Heart right ventricle (tissue), 16 donors: ENCODE results near the gene PURB. TPM values are rescaled to one million over a fixed set of nuclear protein-coding genes. Genes with fewer than 3 reads are reported as not detected.
"Not testable (repeated sequence)": the region's sequence is repeated elsewhere in the genome, so short reads cannot be mapped to it uniquely, and the experiment has no call there.

Experiments used
- ATAC-seq, 8 donors: fragments of 200-7000 bp; cut with Tn5 transposase; one replicate each; pipeline ENCODE4 v1.9.1; 2020; ENCODE audit warnings: mild to moderate bottlenecking in 8 of 8, moderate library complexity in 8 of 8, moderate number of reproducible peaks in 1 of 8
- DNase-seq, 2 donors: peaks; one replicate each; pipeline ENCODE4 v3.0.0-alpha.2; 2020
- H3K27ac ChIP-seq, 10 donors: fragments of 200-600 bp; sonication (generic) in 2 of 10; one replicate each; pipeline versions ENCODE4 v1.5.0 to v1.8.0; 2020 to 2022; ENCODE audit warnings: mild to moderate bottlenecking in 3 of 10
- H3K27me3 ChIP-seq, 7 donors: fragments of 200-600 bp; one replicate each; pipeline ENCODE4 v1.8.0; 2021 to 2022; ENCODE audit warnings: mild to moderate bottlenecking in 2 of 7
- H3K36me3 ChIP-seq, 9 donors: fragments of 200-600 bp; sonication (generic) in 1 of 9; one replicate each; pipeline versions ENCODE4 v1.5.0 to v1.8.0; 2020 to 2022; ENCODE audit warnings: mild to moderate bottlenecking in 2 of 9
- H3K4me1 ChIP-seq, 9 donors: fragments of 200-600 bp; sonication (generic) in 1 of 9; one replicate each; pipeline versions ENCODE4 v1.5.0 to v1.8.0; 2020 to 2022; ENCODE audit warnings: mild to moderate bottlenecking in 4 of 9
- H3K4me3 ChIP-seq, 10 donors: fragments of 200-600 bp; sonication (generic) in 2 of 10; one replicate each; pipeline versions ENCODE4 v1.5.0 to v1.8.0; 2020 to 2022; ENCODE audit warnings: mild to moderate bottlenecking in 7 of 10, moderate library complexity in 2 of 10
- H3K9me3 ChIP-seq, 11 donors: fragments of 200-600 bp in 10 of 11; sonication (generic) in 2 of 11; one replicate each; pipeline versions ENCODE4 v1.5.0 to v1.8.0; 2013 to 2022; ENCODE audit warnings: mild to moderate bottlenecking in 2 of 11, control low read depth in 1 of 11, moderate library complexity in 1 of 11
- WGBS, 2 donors: extraction: QIAGEN DNeasy Blood & Tissue Kit; methylation state at CpG; one replicate each; pipeline ENCODE4 v1.1.7; 2013; ENCODE audit warnings: inconsistent platforms in 1 of 2; 5-methylcytosine and 5-hydroxymethylcytosine counted together
- intact Hi-C, 10 donors: fragments of 100-400 bp; cut with DNase I; formaldehyde crosslinking; loops; one replicate each; pipeline versions ENCODE4 v1.11.1 to v1.14.2; 2022
- polyA plus RNA-seq, 2 donors: library from polyadenylated mRNA; stranded (reverse); fragments of 200-250 nt; gene quantifications; one replicate each; pipeline ENCODE4 v1.2.3, GENCODE V29; 2013
- total RNA-seq, 10 donors: library from RNA; stranded (reverse); fragmentation: NEBNext Ultra II Directional in 3 of 10; extraction: Animal tissue kit (Norgen Biotek cat#: 25700) in 3 of 10; gene quantifications; one replicate each; pipeline versions ENCODE4 v1.2.1 to v1.2.4, GENCODE V29; 2021 to 2023
- TF ChIP-seq, protein P1 (sequence below), 9 donors: fragments of 200-600 bp; sonication (generic) in 2 of 9; IDR thresholded peaks; one replicate each; pipeline versions ENCODE4 v1.5.0 to v1.8.0; 2021 to 2022; ENCODE audit warnings: antibody characterized with exemption in 9 of 9, mild to moderate bottlenecking in 5 of 9, moderate library complexity in 1 of 9
- donor health status: Arrhythmogenic right ventricular cardiomyopathy.
- donor health status: ischemic (EF 13 %, LVEDD 7.1; RV severe dilation, severe dysfunction).
- donor health status: healthy with polysubstance abuse.
- donor health status: DM: no; HTN: yes; CAD: no.
- donor health status: DM: no; HTN: no; CAD: no.
- donor health status: ischemic (EF 25% LVEDD 6.9; RV normal size, moderate dysfunction).
- donor health status: ischemic (EF 25% LVEDD 5.7; RV mildly dilated, moderate dysfunction).
- donor health status: healthy.
- donor health status: DM: yes; HTN: yes; CAD: no.
- donor health status: Ischemic cardiomyopathy.
- donor health status: ischemic (EF 35%, LVEDD 5.7; RV mildly dilated, moderate dysfunction).
- donor health status: nonischemic (EF 11% LVEDD 7.7; RV severe dilation, severe dysfunction).
- donor health status: DM: yes; HTN: yes; CAD: no.
- donor health status: PGD.
- donor health status: ischemic (EF 29% LVEDD 5.4; RV normal size, mild dysfunction).
- donor health status: nonischemic (EF 23%, LVEDD 6.1; RV moderate dilation, normal function).

PURB gene
- total and polyA plus RNA-seq, 12 donors, result 6.6 to 18.7 (median 16.4) TPM

GRCh38 chr7:44875241-44875640 lies 10.1 kb downstream of the PURB start:
- intact Hi-C loops, result no loop called here
- 65 to 67% methylated on average over 11 of the region's 11 CpGs for WGBS, 2 donors
- TF ChIP-seq, protein P1, sequence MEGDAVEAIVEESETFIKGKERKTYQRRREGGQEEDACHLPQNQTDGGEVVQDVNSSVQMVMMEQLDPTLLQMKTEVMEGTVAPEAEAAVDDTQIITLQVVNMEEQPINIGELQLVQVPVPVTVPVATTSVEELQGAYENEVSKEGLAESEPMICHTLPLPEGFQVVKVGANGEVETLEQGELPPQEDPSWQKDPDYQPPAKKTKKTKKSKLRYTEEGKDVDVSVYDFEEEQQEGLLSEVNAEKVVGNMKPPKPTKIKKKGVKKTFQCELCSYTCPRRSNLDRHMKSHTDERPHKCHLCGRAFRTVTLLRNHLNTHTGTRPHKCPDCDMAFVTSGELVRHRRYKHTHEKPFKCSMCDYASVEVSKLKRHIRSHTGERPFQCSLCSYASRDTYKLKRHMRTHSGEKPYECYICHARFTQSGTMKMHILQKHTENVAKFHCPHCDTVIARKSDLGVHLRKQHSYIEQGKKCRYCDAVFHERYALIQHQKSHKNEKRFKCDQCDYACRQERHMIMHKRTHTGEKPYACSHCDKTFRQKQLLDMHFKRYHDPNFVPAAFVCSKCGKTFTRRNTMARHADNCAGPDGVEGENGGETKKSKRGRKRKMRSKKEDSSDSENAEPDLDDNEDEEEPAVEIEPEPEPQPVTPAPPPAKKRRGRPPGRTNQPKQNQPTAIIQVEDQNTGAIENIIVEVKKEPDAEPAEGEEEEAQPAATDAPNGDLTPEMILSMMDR (IDR thresholded peaks at IDR 0.05), result no peak
- no peak overlapping the region for H3K27ac ChIP-seq
- peaks cover 0 to 18% (median 0%) of the 10 kb centered on the region in 9 donors for H3K36me3 ChIP-seq
- H3K4me1 ChIP-seq, result peaks cover 0 to 38% (median 23%) of the 10 kb centered on the region in 9 donors
- ATAC-seq (peak in 2 of 8 donors; percentile 41 to 44), DNase-seq (no peak)
- H3K9me3 ChIP-seq, result no peaks in the 10 kb centered on the region
- no peak overlapping the region for H3K4me3 ChIP-seq
- H3K27me3 ChIP-seq, result no peaks in the 10 kb centered on the region

DNA sequence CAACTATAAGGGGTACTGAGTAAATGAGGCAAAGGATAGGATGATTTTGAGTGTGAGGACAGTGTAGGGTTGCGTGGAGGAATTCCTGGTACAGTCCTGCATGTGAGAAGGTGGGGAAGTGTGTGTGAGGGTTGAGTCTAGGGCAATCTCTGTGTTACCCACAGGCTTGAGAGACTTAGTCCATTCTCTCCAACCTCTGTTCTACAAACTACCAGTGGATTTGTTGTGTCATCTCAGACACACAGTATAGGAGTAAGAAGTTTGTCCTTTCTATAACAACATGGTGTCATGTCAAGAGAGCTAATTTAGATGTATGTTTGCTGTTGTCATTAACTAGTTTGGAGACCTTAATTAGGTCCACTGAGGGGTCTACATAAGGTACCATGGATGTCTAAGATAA lies 12.5 kb downstream of the PURB start:
- ATAC-seq, result no peak
- peaks cover 0 to 6% (median 0%) of the 10 kb centered on the region in 9 donors for H3K36me3 ChIP-seq
- intact Hi-C loops, result loop anchor here in 1 of 10 donors (5.0 kb wide), 1 partner anchor 1055 kb away; no protein-coding TSS in a partner anchor
- peaks cover 0 to 14% (median 6%) of the 10 kb centered on the region in 9 donors for H3K4me1 ChIP-seq
- no peaks in the 10 kb centered on the region for H3K27me3 ChIP-seq
- no peak overlapping the region for H3K27ac ChIP-seq
- DNase-seq, result no peak
- no peaks in the 10 kb centered on the region for H3K9me3 ChIP-seq
- no peak overlapping the region for H3K4me3 ChIP-seq
- 95 to 100% methylated on average over 1 of the region's 1 CpG for WGBS, 2 donors
- TF ChIP-seq, protein P1 (IDR thresholded peaks at IDR 0.05), result no peak

GRCh38 chr7:44871918-44872317 lies 13.4 kb downstream of the PURB start:
- not testable (repeated sequence) for H3K27ac ChIP-seq, ATAC-seq, H3K4me3 ChIP-seq, H3K27me3 ChIP-seq, H3K9me3 ChIP-seq, H3K36me3 ChIP-seq, DNase-seq
- H3K4me1 ChIP-seq, result peaks cover 0 to 20% (median 11%) of the 10 kb centered on the region in 9 donors
- 95% methylated on average over 23 of the region's 23 CpGs for WGBS, 2 donors
- intact Hi-C loops, result loop anchor here in 1 of 10 donors (5.0 kb wide), 1 partner anchor 1055 kb away; no protein-coding TSS in a partner anchor

DNA sequence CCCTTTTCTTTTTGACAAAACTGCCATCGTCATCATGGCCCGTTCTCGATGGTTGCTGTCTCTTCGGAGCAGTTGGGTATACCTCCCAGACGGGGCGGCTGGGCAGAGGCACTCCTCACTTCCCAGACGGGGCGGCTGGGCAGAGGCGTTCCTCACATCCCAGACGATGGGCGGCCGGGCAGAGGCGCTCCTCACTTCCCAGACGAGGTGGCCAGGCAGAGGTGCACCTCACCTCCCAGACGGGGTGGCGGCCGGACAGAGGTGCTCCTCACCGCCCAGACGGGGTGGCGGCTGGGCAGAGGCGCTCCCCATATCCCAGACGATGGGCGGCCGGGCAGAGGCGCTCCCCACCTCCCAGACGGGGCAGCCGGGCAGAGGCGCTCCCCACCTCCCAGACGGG lies 14.6 kb downstream of the PURB start:
- not testable (repeated sequence) for H3K36me3 ChIP-seq, ATAC-seq, H3K27ac ChIP-seq, H3K4me3 ChIP-seq, H3K27me3 ChIP-seq, H3K9me3 ChIP-seq, DNase-seq
- peaks cover 0 to 16% (median 8%) of the 10 kb centered on the region in 9 donors for H3K4me1 ChIP-seq
- WGBS, 2 donors, result 91 to 95% methylated on average over 22 to 26 of the region's 29 CpGs
- intact Hi-C loops, result loop anchor here in 1 of 10 donors (5.0 kb wide), 1 partner anchor 1057 kb away; no protein-coding TSS in a partner anchor

DNA sequence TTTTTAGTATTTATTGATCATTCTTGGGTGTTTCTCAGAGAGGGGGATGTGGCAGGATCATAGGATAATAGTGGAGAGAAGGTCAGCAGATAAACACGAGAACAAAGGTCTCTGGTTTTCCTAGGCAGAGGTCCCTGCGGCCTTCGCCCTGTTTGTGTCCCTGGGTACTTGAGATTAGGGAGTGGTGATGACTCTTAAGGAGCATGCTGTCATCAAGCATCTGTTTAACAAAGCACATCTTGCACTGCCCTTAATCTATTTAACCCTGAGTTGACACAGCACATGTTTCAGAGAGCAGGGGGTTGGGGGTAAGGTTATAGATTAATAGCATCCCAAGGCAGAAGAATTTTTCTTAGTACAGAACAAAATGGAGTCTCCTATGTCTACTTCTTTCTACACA lies 15.0 kb downstream of the PURB start:
- not testable (repeated sequence) for DNase-seq
- WGBS, 2 donors, result 27 to 47% methylated on average over 3 of the region's 3 CpGs

More for the DNA sequence above, 15.0 kb downstream of the PURB start:
- intact Hi-C loops, result loop anchor here in 1 of 10 donors (5.0 kb wide), 1 partner anchor 1057 kb away; no protein-coding TSS in a partner anchor
- peaks cover 0 to 13% (median 8%) of the 10 kb centered on the region in 9 donors for H3K4me1 ChIP-seq
- H3K36me3 ChIP-seq, H3K4me3 ChIP-seq, ATAC-seq, H3K27me3 ChIP-seq, H3K9me3 ChIP-seq, H3K27ac ChIP-seq: not testable (repeated sequence)
